ENCODE results near the gene IPO8. TPM values are rescaled to one million over a fixed set of nuclear protein-coding genes. Genes with fewer than 3 reads are reported as not detected.

Gene IPO8
- total RNA-seq, 2 experiments from 2014 or later: 17.2 to 17.5 TPM

DNA sequence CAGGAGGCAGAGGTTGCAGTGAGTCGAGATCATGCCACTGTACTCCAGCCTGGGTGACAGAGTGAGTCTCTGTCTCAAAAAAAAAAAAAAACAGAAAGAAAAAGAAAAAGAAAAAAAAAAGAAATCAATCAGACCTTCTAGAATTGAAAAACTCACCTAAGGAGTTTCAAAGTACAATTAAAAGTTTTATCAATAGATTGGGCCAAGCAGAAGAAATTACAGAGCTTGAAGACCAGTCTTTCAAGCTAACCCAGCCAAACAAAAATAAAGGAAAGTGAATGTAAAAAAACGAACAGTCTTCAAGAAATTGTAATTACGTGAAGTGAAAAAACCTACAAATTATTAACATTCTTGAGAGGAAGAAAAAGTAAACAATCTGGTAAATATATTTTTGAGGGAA is 93.0 kb downstream of the IPO8 start:
- Mint-ChIP-seq H3K4me1 (ENCODE audit: low read depth) (no peaks in the 10 kb centered on the region), H3K4me3 (no peak overlapping the region), H3K9me3 (peaks cover 8% of the 10 kb centered on the region), H3K36me3 (ENCODE audit: low read depth) (peaks cover 24% of the 10 kb centered on the region), H3K27me3 (no peaks in the 10 kb centered on the region), H3K27ac (no peak overlapping the region)
- H3K36me3 ChIP-seq (ENCODE audit: insufficient read depth, low read length): no peaks in the 10 kb centered on the region
- DNase-seq (no peak), ATAC-seq (ENCODE audit: poor library complexity) (no peak)
- H3K9me3 ChIP-seq (ENCODE audit: control insufficient read depth in 1 of 2, insufficient read depth in 1 of 2, low read length in 2 of 2): peaks cover 9 to 16% of the 10 kb centered on the region in 2 experiments
- TF ChIP-seq, protein P1, sequence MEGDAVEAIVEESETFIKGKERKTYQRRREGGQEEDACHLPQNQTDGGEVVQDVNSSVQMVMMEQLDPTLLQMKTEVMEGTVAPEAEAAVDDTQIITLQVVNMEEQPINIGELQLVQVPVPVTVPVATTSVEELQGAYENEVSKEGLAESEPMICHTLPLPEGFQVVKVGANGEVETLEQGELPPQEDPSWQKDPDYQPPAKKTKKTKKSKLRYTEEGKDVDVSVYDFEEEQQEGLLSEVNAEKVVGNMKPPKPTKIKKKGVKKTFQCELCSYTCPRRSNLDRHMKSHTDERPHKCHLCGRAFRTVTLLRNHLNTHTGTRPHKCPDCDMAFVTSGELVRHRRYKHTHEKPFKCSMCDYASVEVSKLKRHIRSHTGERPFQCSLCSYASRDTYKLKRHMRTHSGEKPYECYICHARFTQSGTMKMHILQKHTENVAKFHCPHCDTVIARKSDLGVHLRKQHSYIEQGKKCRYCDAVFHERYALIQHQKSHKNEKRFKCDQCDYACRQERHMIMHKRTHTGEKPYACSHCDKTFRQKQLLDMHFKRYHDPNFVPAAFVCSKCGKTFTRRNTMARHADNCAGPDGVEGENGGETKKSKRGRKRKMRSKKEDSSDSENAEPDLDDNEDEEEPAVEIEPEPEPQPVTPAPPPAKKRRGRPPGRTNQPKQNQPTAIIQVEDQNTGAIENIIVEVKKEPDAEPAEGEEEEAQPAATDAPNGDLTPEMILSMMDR (IDR thresholded peaks at IDR 0.05): no peak
- H3K27me3 ChIP-seq (ENCODE audit: control insufficient read depth in 1 of 2, insufficient read depth in 2 of 2, low read length in 2 of 2): peaks cover 0 to 3% of the 10 kb centered on the region in 2 experiments
- intact Hi-C loops (cut with DNase I, micrococcal nuclease): no loop called here
- H3K4me1 ChIP-seq (ENCODE audit: insufficient read depth, low read length): no peaks in the 10 kb centered on the region
- POLR2A ChIA-PET: no interaction called here
- CTCF ChIA-PET: no interaction called here
- H3K4me3 ChIP-seq (ENCODE audit: low read length): no peak overlapping the region
- no peak overlapping the region for H3K27ac ChIP-seq (ENCODE audit: low read depth in 1 of 2, low read length in 2 of 2)

DNA sequence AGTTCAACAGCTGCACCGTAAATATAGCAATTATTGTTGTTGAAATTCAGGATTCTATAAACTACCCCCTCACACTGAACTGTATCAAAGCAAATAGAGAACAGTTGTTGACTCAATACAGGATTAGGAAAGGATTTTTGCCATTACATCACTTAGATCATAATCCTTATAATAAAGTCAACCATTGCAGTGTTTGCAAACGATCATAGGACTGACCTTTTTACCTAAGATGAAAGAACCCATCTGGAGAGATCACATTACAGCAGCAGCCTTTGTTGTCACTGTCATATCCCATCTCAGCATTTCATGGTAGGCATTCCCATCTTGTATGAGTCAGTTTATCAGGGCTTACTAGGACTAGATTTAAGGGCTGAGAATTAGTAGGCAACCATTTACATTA is 96.1 kb downstream of the IPO8 start:
- peaks cover 0 to 3% of the 10 kb centered on the region in 2 experiments for H3K27me3 ChIP-seq (ENCODE audit: control insufficient read depth in 1 of 2, insufficient read depth in 2 of 2, low read length in 2 of 2)
- intact Hi-C loops (cut with DNase I, micrococcal nuclease): no loop called here
- no peak overlapping the region for H3K4me3 Mint-ChIP-seq
- H3K9me3 Mint-ChIP-seq: peaks cover 8% of the 10 kb centered on the region
- H3K9me3 ChIP-seq (ENCODE audit: control insufficient read depth in 1 of 2, insufficient read depth in 1 of 2, low read length in 2 of 2): peaks cover 9 to 14% of the 10 kb centered on the region in 2 experiments
- H3K4me3 ChIP-seq (ENCODE audit: low read length): no peak overlapping the region
- CTCF ChIA-PET: no interaction called here
- DNase-seq: no peak
- H3K36me3 ChIP-seq (ENCODE audit: insufficient read depth, low read length): no peaks in the 10 kb centered on the region
- H3K4me1 Mint-ChIP-seq (ENCODE audit: low read depth): no peaks in the 10 kb centered on the region
- H3K27ac ChIP-seq (ENCODE audit: low read depth in 1 of 2, low read length in 2 of 2): no peak overlapping the region
- no peaks in the 10 kb centered on the region for H3K27me3 Mint-ChIP-seq
- no peak overlapping the region for H3K27ac Mint-ChIP-seq
- TF ChIP-seq, protein P1 (IDR thresholded peaks at IDR 0.05): no peak
- H3K36me3 Mint-ChIP-seq (ENCODE audit: low read depth): peaks cover 13% of the 10 kb centered on the region
- H3K4me1 ChIP-seq (ENCODE audit: insufficient read depth, low read length): no peaks in the 10 kb centered on the region
- no peak for ATAC-seq (ENCODE audit: poor library complexity)
- POLR2A ChIA-PET: no interaction called here

DNA sequence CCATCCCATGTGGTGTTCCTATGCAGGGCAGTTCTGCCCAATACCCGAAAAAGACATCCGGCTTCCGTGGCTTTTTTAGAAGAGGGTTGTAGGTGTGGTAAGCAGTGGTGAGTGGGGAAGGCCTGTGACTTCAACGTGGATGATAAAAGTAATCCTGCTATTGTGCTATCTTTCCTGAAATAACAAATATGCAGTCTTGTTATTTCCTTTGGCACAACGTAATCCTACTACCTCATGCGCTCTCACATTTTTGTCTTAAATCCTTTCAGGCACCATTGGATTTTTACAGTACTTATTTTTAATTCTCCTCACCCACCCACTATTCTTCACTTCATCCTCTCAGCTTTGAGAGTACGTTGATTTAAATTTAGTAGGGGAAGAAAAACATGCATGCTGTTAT is 96.8 kb downstream of the IPO8 start:
- no peak for DNase-seq
- CTCF ChIA-PET: no interaction called here
- POLR2A ChIA-PET: no interaction called here

More for the DNA sequence above, 96.8 kb downstream of the IPO8 start:
- H3K4me3 Mint-ChIP-seq: no peak overlapping the region
- H3K4me1 Mint-ChIP-seq (ENCODE audit: low read depth): no peaks in the 10 kb centered on the region
- H3K27me3 Mint-ChIP-seq: no peaks in the 10 kb centered on the region
- H3K9me3 Mint-ChIP-seq: peaks cover 8% of the 10 kb centered on the region
- H3K36me3 ChIP-seq (ENCODE audit: insufficient read depth, low read length): no peaks in the 10 kb centered on the region
- H3K27ac ChIP-seq (ENCODE audit: low read depth in 1 of 2, low read length in 2 of 2): no peak overlapping the region
- TF ChIP-seq, protein P1 (IDR thresholded peaks at IDR 0.05): no peak
- H3K4me3 ChIP-seq (ENCODE audit: low read length): no peak overlapping the region
- H3K9me3 ChIP-seq (ENCODE audit: control insufficient read depth in 1 of 2, insufficient read depth in 1 of 2, low read length in 2 of 2): peaks cover 6 to 9% of the 10 kb centered on the region in 2 experiments
- H3K27ac Mint-ChIP-seq: no peak overlapping the region
- peaks cover 13% of the 10 kb centered on the region for H3K36me3 Mint-ChIP-seq (ENCODE audit: low read depth)
- H3K27me3 ChIP-seq (ENCODE audit: control insufficient read depth in 1 of 2, insufficient read depth in 2 of 2, low read length in 2 of 2): peaks cover 0 to 3% of the 10 kb centered on the region in 2 experiments
- no peaks in the 10 kb centered on the region for H3K4me1 ChIP-seq (ENCODE audit: insufficient read depth, low read length)
- no peak for ATAC-seq (ENCODE audit: poor library complexity)
- intact Hi-C loops (cut with DNase I, micrococcal nuclease): no loop called here

Measured in CD4-positive, alpha-beta T cell (primary cell).